Nephron progenitor cell (in vitro differentiated cells): ENCODE data around the gene PCID2.
A peak's percentile ranks its signal among the peaks of the same experiment; 100 is the strongest.
"Not testable (repeated sequence)": the region's sequence is repeated elsewhere in the genome, so short reads cannot be mapped to it uniquely, and the experiment has no call there.

Experiments used
- DNase-seq: peaks from one replicate; pipeline ENCODE4 v3.0.0; 2021
- H3K27ac Mint-ChIP-seq: 2 replicates; pipeline ENCODE4 v1.8.0; 2021; ENCODE audit warnings: mild to moderate bottlenecking, moderate library complexity, mixed read lengths
- H3K27me3 Mint-ChIP-seq: 2 replicates; pipeline ENCODE4 v1.8.0; 2021; ENCODE audit warnings: mild to moderate bottlenecking, low read depth, mixed read lengths; ENCODE audit not compliant: poor library complexity
- H3K36me3 Mint-ChIP-seq: 2 replicates; pipeline ENCODE4 v1.8.0; 2021; ENCODE audit warnings: low read depth, mixed read lengths
- H3K4me1 Mint-ChIP-seq: 2 replicates; pipeline ENCODE4 v1.8.0; 2021; ENCODE audit warnings: mixed read lengths
- H3K4me3 Mint-ChIP-seq: 2 replicates; pipeline ENCODE4 v1.8.0; 2021; ENCODE audit warnings: mild to moderate bottlenecking, moderate library complexity, mixed read lengths
- H3K9me3 Mint-ChIP-seq: 2 replicates; pipeline ENCODE4 v1.8.0; 2021; ENCODE audit warnings: mild to moderate bottlenecking, moderate library complexity, mixed read lengths
- TF ChIP-seq, protein P1 (sequence below): fragments of 200-600 bp; sonication (generic); IDR thresholded peaks from 2 replicates; pipeline ENCODE4 v1.5.0; 2021; ENCODE audit warnings: antibody characterized with exemption

The PCID2 gene

DNA sequence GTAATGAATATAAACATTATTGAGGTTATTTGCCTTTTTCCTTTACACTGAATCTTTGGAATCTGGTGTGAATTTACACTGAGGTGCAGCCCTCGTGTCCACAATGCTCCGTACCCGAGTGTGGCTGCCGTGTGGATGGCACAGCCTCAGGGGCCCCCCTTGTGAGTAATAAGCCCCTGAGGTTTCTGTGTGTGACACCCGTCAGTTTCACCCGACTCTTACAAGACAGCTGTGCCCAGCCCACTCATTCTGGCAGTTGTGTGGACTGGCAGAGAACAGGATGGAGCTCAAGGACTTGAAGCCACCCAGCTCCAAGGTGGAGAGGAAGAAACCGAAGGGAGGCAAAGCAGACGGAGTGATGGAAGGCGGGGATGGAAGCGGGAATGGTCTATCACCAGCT, 42.2 kb downstream of the PCID2 start:
- Mint-ChIP-seq H3K4me3 (no peak overlapping the region), H3K9me3 (no peaks in the 10 kb centered on the region), H3K27ac (no peak overlapping the region), H3K36me3 (peaks cover 58% of the 10 kb centered on the region), H3K4me1 (peaks cover 22% of the 10 kb centered on the region), H3K27me3 (peaks cover 30% of the 10 kb centered on the region)
- DNase-seq: no peak
- TF ChIP-seq, protein P1, sequence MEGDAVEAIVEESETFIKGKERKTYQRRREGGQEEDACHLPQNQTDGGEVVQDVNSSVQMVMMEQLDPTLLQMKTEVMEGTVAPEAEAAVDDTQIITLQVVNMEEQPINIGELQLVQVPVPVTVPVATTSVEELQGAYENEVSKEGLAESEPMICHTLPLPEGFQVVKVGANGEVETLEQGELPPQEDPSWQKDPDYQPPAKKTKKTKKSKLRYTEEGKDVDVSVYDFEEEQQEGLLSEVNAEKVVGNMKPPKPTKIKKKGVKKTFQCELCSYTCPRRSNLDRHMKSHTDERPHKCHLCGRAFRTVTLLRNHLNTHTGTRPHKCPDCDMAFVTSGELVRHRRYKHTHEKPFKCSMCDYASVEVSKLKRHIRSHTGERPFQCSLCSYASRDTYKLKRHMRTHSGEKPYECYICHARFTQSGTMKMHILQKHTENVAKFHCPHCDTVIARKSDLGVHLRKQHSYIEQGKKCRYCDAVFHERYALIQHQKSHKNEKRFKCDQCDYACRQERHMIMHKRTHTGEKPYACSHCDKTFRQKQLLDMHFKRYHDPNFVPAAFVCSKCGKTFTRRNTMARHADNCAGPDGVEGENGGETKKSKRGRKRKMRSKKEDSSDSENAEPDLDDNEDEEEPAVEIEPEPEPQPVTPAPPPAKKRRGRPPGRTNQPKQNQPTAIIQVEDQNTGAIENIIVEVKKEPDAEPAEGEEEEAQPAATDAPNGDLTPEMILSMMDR: no peak

DNA sequence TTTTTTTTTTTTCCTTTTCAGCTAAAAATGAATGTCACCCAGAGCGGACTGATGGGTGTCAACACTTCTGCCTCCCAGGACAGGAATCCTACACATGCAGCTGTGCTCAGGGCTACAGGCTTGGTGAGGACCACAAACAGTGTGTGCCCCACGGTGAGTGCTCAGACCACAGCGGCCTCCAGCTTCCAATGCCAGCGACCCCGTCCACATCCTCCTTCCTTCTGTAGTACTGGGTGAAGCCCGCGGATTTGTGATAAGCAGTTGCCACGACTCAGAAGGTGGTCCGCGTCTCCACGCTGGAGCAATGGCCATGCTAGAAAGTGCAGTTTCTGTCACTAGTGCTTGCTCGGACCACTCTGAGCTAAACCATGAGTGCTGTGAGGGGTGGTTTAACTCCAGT, 44.0 kb downstream of the PCID2 start:
- H3K27ac Mint-ChIP-seq: no peak overlapping the region
- H3K4me1 Mint-ChIP-seq: peaks cover 27% of the 10 kb centered on the region
- no peak overlapping the region for H3K4me3 Mint-ChIP-seq
- H3K27me3 Mint-ChIP-seq: peaks cover 38% of the 10 kb centered on the region
- TF ChIP-seq, protein P1: no peak
- no peaks in the 10 kb centered on the region for H3K9me3 Mint-ChIP-seq
- peaks cover 49% of the 10 kb centered on the region for H3K36me3 Mint-ChIP-seq
- no peak for DNase-seq

DNA sequence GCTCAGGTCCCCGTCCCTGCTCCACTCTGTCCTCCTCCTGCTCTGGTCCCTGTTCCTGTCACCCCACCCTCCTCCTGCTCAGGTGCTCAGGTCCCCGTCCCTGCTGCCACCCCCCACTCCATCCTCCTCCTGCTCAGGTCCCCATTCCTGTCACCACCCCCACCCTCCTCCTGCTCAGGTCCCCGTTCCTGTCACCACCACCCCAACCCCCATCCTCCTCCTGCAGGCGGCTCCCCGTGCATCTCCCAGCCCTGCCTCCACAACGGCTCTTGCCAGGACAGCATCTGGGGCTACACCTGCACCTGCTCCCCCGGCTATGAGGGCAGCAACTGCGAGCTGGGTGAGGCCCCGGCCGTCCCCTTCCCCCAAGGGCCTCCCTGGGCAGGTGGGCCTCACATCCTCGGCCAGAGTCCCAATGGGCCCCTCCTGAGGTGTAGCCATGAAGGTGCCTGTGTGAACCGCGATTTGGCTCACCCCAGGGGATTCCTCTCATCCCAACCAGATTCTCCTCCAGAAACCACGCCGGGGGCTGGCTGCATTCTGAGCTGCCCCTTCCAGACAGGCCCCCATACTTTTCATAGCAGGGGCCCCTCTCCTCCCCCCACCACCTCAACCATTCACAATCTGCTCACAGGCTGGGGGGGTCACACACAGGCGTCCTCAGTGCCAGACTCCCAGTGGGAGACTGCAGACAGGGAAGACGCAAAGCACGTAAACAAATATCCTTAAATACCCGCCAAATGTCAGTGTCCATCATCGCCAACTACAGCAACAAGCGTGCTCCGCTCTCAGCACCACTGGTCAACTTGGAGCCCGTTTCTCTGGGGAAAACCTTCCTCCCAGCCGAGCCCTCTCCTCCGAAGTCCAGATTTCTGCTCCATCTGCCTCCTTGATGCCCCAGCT, 45.4 kb downstream of the PCID2 start:
- no peak for DNase-seq
- Mint-ChIP-seq H3K4me3 (no peak overlapping the region), H3K4me1 (peaks cover 39% of the 10 kb centered on the region), H3K9me3 (no peaks in the 10 kb centered on the region), H3K27me3 (peaks cover 40% of the 10 kb centered on the region), H3K36me3 (peaks cover 36% of the 10 kb centered on the region), H3K27ac (no peak overlapping the region)
- TF ChIP-seq, protein P1: no peak

DNA sequence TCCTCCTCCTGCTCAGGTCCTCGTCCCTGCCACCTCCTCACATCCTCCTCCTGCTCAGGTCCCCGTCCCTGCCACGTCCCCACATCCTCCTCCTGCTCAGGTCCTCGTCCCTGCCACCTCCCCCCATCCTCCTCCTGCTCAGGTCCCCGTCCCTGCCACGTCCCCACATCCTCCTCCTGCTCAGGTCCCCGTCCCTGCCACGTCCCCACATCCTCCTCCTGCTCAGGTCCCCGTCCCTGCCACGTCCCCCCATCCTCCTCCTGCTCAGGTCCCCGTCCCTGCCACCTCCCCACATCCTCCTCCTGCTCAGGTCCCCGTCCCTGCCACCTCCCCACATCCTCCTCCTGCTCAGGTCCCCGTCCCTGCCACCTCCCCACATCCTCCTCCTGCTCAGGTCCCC, 46.5 kb downstream of the PCID2 start:
- peaks cover 31% of the 10 kb centered on the region for H3K36me3 Mint-ChIP-seq
- not testable (repeated sequence) for DNase-seq, H3K27ac Mint-ChIP-seq, H3K9me3 Mint-ChIP-seq, H3K4me3 Mint-ChIP-seq
- H3K4me1 Mint-ChIP-seq: peaks cover 49% of the 10 kb centered on the region
- peaks cover 44% of the 10 kb centered on the region for H3K27me3 Mint-ChIP-seq

- H3K9me3 Mint-ChIP-seq: peaks cover 13% of the 10 kb centered on the region
- DNase-seq: no peak
- peaks cover 26% of the 10 kb centered on the region for H3K36me3 Mint-ChIP-seq
- H3K4me3 Mint-ChIP-seq: peak overlapping the region; percentile 50
- H3K27me3 Mint-ChIP-seq: peaks cover 44% of the 10 kb centered on the region
- no peak overlapping the region for H3K27ac Mint-ChIP-seq
- TF ChIP-seq, protein P1: no peak
- H3K4me1 Mint-ChIP-seq: peaks cover 50% of the 10 kb centered on the region
Observed at GRCh38 chr13:113161433-113161832, 47.0 kb downstream of the PCID2 start.

- Mint-ChIP-seq H3K4me1 (peaks cover 50% of the 10 kb centered on the region), H3K36me3 (peaks cover 21% of the 10 kb centered on the region), H3K27ac (no peak overlapping the region), H3K9me3 (peaks cover 17% of the 10 kb centered on the region), H3K4me3 (peak overlapping the region; percentile 50), H3K27me3 (peaks cover 44% of the 10 kb centered on the region)
- DNase-seq: no peak
- TF ChIP-seq, protein P1: no peak
Observed at GRCh38 chr13:113160983-113161382, 47.5 kb downstream of the PCID2 start.
